ENCODE measurements around the gene PHF21A.
A peak's percentile ranks its signal among the peaks of the same experiment; 100 is the strongest.

PHF21A gene

GRCh38 chr11:46122945-46123715 is 1.9 kb upstream of the PHF21A start:
- H2AFZ ChIP-seq (ENCODE audit: low read length), result no peak overlapping the region
- TF ChIP-seq EZH2phosphoT487 (IDR thresholded peaks at IDR 0.05; ENCODE audit: borderline replicate concordance), result no peak
- TF ChIP-seq CTCF (conservative IDR thresholded peaks at IDR 0.05; ENCODE audit: low read length), result no peak
- no peaks in the 10 kb centered on the region for H3K27me3 ChIP-seq (ENCODE audit: insufficient read depth, low read length, poor library complexity, severe bottlenecking)
- H3K4me1 ChIP-seq (ENCODE audit: insufficient read depth, low read length, poor library complexity, severe bottlenecking), result peaks cover 26% of the 10 kb centered on the region
- peak overlapping the region; percentile 78 for H3K9ac ChIP-seq (ENCODE audit: low read depth, low read length, poor library complexity, severe bottlenecking)
- peaks cover 13% of the 10 kb centered on the region for H3F3A ChIP-seq (ENCODE audit: low read depth)
- H3K36me3 ChIP-seq (ENCODE audit: insufficient read depth, low read length), result no peaks in the 10 kb centered on the region
- no peaks in the 10 kb centered on the region for H3K9me3 ChIP-seq (ENCODE audit: insufficient read depth, low read depth, low read length)
- H4K20me1 ChIP-seq (ENCODE audit: insufficient read depth, low read length, poor library complexity, severe bottlenecking), result peaks cover 11% of the 10 kb centered on the region
- peak overlapping the region; percentile 82 for H3K4me2 ChIP-seq (ENCODE audit: low read depth, low read length, poor library complexity, severe bottlenecking)
- peak overlapping the region; percentile 95 for H3K4me3 ChIP-seq (ENCODE audit: low read length, poor library complexity, severe bottlenecking)
- H3K79me2 ChIP-seq (ENCODE audit: insufficient read depth, low read length), result peaks cover 21% of the 10 kb centered on the region
- no peaks in the 10 kb centered on the region for H3K9me2 ChIP-seq (replicated peaks; ENCODE audit: low read depth, low read length)

GRCh38 chr11:46121724-46122477 is 647 bp upstream of the PHF21A start:
- TF ChIP-seq EZH2phosphoT487 (IDR thresholded peaks at IDR 0.05; ENCODE audit: borderline replicate concordance) (no peak), CTCF (conservative IDR thresholded peaks at IDR 0.05; ENCODE audit: low read length) (no peak)
- Histone ChIP-seq H3K9me3 (ENCODE audit: insufficient read depth, low read depth, low read length) (no peaks in the 10 kb centered on the region), H3F3A (ENCODE audit: low read depth) (peaks cover 13% of the 10 kb centered on the region), H3K36me3 (ENCODE audit: insufficient read depth, low read length) (no peaks in the 10 kb centered on the region), H3K9me2 (replicated peaks; ENCODE audit: low read depth, low read length) (no peaks in the 10 kb centered on the region), H3K9ac (ENCODE audit: low read depth, low read length, poor library complexity, severe bottlenecking) (peak overlapping the region; percentile 78), H3K27me3 (ENCODE audit: insufficient read depth, low read length, poor library complexity, severe bottlenecking) (no peaks in the 10 kb centered on the region), H3K79me2 (ENCODE audit: insufficient read depth, low read length) (peaks cover 33% of the 10 kb centered on the region), H3K4me1 (ENCODE audit: insufficient read depth, low read length, poor library complexity, severe bottlenecking) (peaks cover 31% of the 10 kb centered on the region), H3K4me2 (ENCODE audit: low read depth, low read length, poor library complexity, severe bottlenecking) (peak overlapping the region; percentile 82), H2AFZ (ENCODE audit: low read length) (peak overlapping the region; percentile 87), H3K4me3 (ENCODE audit: low read length, poor library complexity, severe bottlenecking) (peak overlapping the region; percentile 95), H4K20me1 (ENCODE audit: insufficient read depth, low read length, poor library complexity, severe bottlenecking) (peaks cover 23% of the 10 kb centered on the region)

- peaks cover 38% of the 10 kb centered on the region for H3K4me1 ChIP-seq (ENCODE audit: insufficient read depth, low read length, poor library complexity, severe bottlenecking)
- peaks cover 13% of the 10 kb centered on the region for H3F3A ChIP-seq (ENCODE audit: low read depth)
- H3K9me3 ChIP-seq (ENCODE audit: insufficient read depth, low read depth, low read length), result no peaks in the 10 kb centered on the region
- H2AFZ ChIP-seq (ENCODE audit: low read length), result peak overlapping the region; percentile 89
- peaks cover 36% of the 10 kb centered on the region for H4K20me1 ChIP-seq (ENCODE audit: insufficient read depth, low read length, poor library complexity, severe bottlenecking)
- H3K9me2 ChIP-seq (replicated peaks; ENCODE audit: low read depth, low read length), result no peaks in the 10 kb centered on the region
- H3K4me2 ChIP-seq (ENCODE audit: low read depth, low read length, poor library complexity, severe bottlenecking), result peak overlapping the region; percentile 90
- no peaks in the 10 kb centered on the region for H3K27me3 ChIP-seq (ENCODE audit: insufficient read depth, low read length, poor library complexity, severe bottlenecking)
- peak overlapping the region; percentile 89 for H3K4me3 ChIP-seq (ENCODE audit: low read length, poor library complexity, severe bottlenecking)
- peaks cover 46% of the 10 kb centered on the region for H3K79me2 ChIP-seq (ENCODE audit: insufficient read depth, low read length)
- TF ChIP-seq CTCF (conservative IDR thresholded peaks at IDR 0.05; ENCODE audit: low read length), result no peak
- no peak for TF ChIP-seq EZH2phosphoT487 (IDR thresholded peaks at IDR 0.05; ENCODE audit: borderline replicate concordance)
- peak overlapping the region; percentile 90 for H3K9ac ChIP-seq (ENCODE audit: low read depth, low read length, poor library complexity, severe bottlenecking)
- no peaks in the 10 kb centered on the region for H3K36me3 ChIP-seq (ENCODE audit: insufficient read depth, low read length)
Measured at GRCh38 chr11:46120346-46121300, 631 bp downstream of the PHF21A start.
